Fibroblast of pulmonary artery (primary cell): ENCODE data around the gene LCE3C.

ENCODE experiments used
- DNase-seq: peaks from one replicate; pipeline ENCODE4 v3.0.0-alpha.2; 2010; ENCODE audit warnings: low read depth
- H3K4me3 ChIP-seq: replicated peaks from 2 replicates; pipeline ENCODE4 v1.5.1; 2011; ENCODE audit warnings: low read depth, mild to moderate bottlenecking, control low read depth, low read length, moderate library complexity
- TF ChIP-seq, protein P1 (sequence below): IDR thresholded peaks from 2 replicates; pipeline ENCODE4 v1.5.1; 2011; ENCODE audit warnings: mild to moderate bottlenecking, control low read depth, low read length, inconsistent platforms; ENCODE audit errors: missing control alignments

Gene LCE3C

DNA sequence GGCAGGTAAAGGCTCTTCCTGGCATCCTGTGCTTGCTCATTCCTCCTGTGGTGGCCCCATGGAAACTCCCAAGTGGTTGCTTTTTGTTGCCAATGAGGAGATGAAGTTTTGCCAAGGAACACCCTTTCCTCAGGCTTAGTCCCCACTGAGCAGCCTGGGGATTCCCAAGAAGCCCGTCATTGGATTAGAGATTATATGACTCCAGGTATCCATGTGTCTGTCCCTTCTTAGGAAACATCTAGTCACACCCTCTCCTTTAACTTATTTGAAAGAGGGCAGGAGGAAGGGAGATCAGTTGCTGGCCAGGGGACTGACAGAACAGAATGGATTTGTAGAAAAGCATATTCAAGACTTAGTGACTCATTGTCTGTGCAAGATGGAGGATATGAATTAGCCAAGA is 26.7 kb downstream of the LCE3C start:
- TF ChIP-seq, protein P1, sequence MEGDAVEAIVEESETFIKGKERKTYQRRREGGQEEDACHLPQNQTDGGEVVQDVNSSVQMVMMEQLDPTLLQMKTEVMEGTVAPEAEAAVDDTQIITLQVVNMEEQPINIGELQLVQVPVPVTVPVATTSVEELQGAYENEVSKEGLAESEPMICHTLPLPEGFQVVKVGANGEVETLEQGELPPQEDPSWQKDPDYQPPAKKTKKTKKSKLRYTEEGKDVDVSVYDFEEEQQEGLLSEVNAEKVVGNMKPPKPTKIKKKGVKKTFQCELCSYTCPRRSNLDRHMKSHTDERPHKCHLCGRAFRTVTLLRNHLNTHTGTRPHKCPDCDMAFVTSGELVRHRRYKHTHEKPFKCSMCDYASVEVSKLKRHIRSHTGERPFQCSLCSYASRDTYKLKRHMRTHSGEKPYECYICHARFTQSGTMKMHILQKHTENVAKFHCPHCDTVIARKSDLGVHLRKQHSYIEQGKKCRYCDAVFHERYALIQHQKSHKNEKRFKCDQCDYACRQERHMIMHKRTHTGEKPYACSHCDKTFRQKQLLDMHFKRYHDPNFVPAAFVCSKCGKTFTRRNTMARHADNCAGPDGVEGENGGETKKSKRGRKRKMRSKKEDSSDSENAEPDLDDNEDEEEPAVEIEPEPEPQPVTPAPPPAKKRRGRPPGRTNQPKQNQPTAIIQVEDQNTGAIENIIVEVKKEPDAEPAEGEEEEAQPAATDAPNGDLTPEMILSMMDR: no peak
- DNase-seq: no peak
- H3K4me3 ChIP-seq: no peak overlapping the region

DNA sequence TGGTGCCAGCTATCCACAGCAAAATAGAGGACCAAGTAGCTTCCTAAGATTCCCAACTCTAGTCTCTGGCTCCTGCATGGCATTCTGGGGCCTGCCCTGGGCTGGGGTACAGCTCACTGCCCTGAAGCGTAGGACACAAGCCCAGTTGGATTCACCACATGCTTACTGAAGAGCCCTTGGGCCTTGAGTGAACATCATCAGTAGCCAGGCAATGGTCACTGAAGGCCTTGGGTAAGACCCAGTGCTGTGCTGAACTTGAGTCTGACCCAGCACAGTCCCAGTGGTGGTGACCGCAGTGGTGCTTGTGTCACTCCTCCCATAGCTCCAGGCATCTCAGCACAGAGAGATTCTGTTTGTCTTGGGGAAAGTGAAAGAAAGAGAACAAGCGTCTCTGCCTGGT is 30.6 kb downstream of the LCE3C start:
- DNase-seq: no peak
- TF ChIP-seq, protein P1: no peak
- no peak overlapping the region for H3K4me3 ChIP-seq

DNA sequence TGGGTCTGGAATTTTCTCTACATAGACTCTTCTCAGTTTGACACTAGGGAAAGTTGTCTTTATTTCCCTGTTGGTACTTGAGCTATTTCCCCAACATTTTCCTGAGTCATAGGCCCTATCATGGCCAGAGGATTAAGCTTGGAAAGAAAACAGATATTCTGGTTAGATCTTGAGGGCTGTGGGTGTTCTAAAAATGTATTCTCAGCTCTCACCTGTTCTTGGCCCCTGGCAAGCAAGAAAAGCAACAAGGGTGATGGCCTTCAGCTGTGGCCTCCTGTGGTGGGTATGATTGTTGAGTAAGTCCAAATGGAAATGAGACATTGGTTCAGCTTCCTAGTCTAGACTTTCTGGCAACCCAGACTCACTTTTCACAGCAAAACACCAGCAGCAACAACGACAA is 40.3 kb downstream of the LCE3C start:
- DNase-seq: no peak
- TF ChIP-seq, protein P1: no peak
- H3K4me3 ChIP-seq: no peak overlapping the region

DNA sequence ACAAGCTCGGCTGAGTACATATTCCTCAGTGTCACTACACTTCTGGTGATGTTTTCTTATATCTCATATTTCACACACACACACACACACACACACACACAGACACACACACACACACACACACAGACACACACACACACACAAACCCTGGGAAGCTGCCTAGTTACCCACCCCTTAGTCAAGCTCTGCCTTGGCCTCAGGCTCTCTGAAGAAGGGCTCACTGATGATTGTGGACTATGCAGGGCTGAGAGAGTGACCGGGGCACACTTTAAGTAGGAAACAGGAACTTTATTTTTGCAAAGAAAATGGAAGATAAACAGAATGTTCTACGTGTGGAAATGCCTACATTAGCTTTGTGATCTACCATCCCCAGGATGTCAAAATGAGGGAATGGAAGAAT is 43.9 kb downstream of the LCE3C start:
- TF ChIP-seq, protein P1: no peak
- no peak for DNase-seq
- H3K4me3 ChIP-seq: no peak overlapping the region

DNA sequence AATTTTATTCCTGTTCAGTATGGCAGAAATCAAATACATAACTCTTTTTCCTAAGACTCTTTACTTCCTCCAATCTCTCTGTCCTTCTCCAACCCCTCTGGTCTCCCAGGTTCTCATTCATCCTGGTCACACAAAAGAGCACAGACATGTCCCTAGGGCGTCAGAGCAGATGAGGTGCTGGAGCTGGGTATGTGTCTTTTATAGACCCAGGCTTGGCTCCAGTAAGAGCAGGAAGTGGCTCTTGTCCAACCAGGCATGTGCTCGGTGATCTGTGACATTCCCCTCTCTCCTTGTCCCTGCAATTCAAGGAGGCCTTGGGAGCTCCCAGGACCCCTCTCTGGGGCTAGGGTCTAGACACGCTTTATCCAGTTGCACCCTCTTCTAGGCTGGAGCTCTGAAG is 45.1 kb downstream of the LCE3C start:
- TF ChIP-seq, protein P1: no peak

DNA sequence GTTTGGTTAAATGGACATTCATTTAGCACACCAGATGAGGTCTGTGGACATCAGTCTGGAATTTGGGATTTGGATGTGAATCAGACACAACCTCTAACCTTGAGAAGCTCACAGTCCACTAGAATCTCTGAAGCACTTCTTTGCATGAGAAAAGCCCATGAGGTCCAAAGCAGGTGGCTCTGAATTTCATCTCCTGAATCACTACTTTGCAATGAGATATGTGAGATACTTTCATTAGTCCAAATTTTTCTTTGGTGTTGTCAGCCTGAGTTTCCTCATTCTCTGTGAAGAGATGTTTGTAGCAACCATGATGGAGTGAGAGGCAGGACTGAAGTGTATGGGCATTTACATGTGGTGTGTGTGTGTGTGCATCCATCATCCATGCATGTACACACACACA is 46.6 kb downstream of the LCE3C start:
- TF ChIP-seq, protein P1: no peak
- DNase-seq: no peak
- no peak overlapping the region for H3K4me3 ChIP-seq

More for the DNA sequence above, 45.1 kb downstream of the LCE3C start:
- H3K4me3 ChIP-seq: no peak overlapping the region
- DNase-seq: no peak
